SK-N-SH (cell line): ENCODE results near the gene GPRIN3. TPM values are rescaled to one million over a fixed set of nuclear protein-coding genes. Genes with fewer than 3 reads are reported as not detected.

Experiments
- CTCF ChIA-PET: fragments of 300-600, 350-600 bp; formaldehyde crosslinking; extraction: SDS; loops from one replicate; lab custom pipeline; 2021; lab: Yijun Ruan, JAX
- POLR2A ChIA-PET: fragments of 350-600 bp; sonication (Branson Sonifier 250); formaldehyde crosslinking; extraction: SDS; loops from one replicate; lab custom pipeline; 2020; ENCODE audit warnings: antibody characterized with exemption, inconsistent platforms; lab: Yijun Ruan, JAX
- DNase-seq: peaks from one replicate; pipeline ENCODE4 v3.0.0; 2012
- H2AFZ ChIP-seq: fragments of 200-600 bp; sonication (generic); 2 replicates; pipeline ENCODE4 v1.8.1; 2016; ENCODE audit warnings: antibody characterized with exemption, mild to moderate bottlenecking, low read depth
- H3F3A ChIP-seq: fragments of 200-600 bp; sonication (generic); replicated peaks from 2 replicates; pipeline ENCODE3; 2016; ENCODE audit warnings: antibody characterized with exemption, mild to moderate bottlenecking; ENCODE audit not compliant: insufficient read depth
- H3K27ac ChIP-seq, 2 experiments: fragments of 200-500 bp in 1 of 2; fragments of 200-600 bp in 1 of 2; sonication (Bioruptor generic) in 1 of 2; sonication (generic), shearing (Covaris generic) in 1 of 2; 2 replicates each; pipeline versions ENCODE4 v1.5.1 to v1.6.1; 2014 to 2016; ENCODE audit warnings: low read depth in 2 of 2, inconsistent platforms in 1 of 2, low read length in 1 of 2, mild to moderate bottlenecking in 1 of 2, mixed read lengths in 1 of 2
- H3K27me3 ChIP-seq: fragments of 200-600 bp; sonication (generic), shearing (Covaris generic); 2 replicates; pipeline ENCODE4 v1.6.1; 2016; ENCODE audit warnings: mixed run types; ENCODE audit not compliant: insufficient read depth
- H3K36me3 ChIP-seq, 2 experiments: fragments of 200-500 bp in 1 of 2; fragments of 200-600 bp in 1 of 2; sonication (Bioruptor generic) in 1 of 2; sonication (generic) in 1 of 2; replicated peaks in 1 of 2; 2 replicates each; pipeline versions ENCODE3 to v1.5.1; 2014 to 2016; ENCODE audit warnings: low read length in 1 of 2, mild to moderate bottlenecking in 1 of 2; ENCODE audit not compliant: insufficient read depth in 2 of 2, control insufficient read depth in 1 of 2
- H3K4me1 ChIP-seq, 2 experiments: fragments of 200-500 bp in 1 of 2; fragments of 200-600 bp in 1 of 2; sonication (Bioruptor generic) in 1 of 2; sonication (generic), shearing (Covaris generic) in 1 of 2; 2 replicates each; pipeline versions ENCODE4 v1.5.1 to v1.6.1; 2014 to 2016; ENCODE audit warnings: low read depth in 1 of 2, low read length in 1 of 2, mixed run types in 1 of 2; ENCODE audit not compliant: insufficient read depth in 2 of 2, control insufficient read depth in 1 of 2
- H3K4me2 ChIP-seq: fragments of 200-600 bp; sonication (generic), shearing (Covaris generic); 2 replicates; pipeline ENCODE4 v1.6.1; 2017; ENCODE audit warnings: mixed run types
- H3K4me3 ChIP-seq, 2 experiments: fragments of 200-500 bp in 1 of 2; fragments of 200-600 bp in 1 of 2; sonication (Bioruptor generic) in 1 of 2; sonication (generic), shearing (Covaris generic) in 1 of 2; 2 replicates each; pipeline versions ENCODE4 v1.5.1 to v1.8.1; 2014 to 2016; ENCODE audit warnings: low read depth in 2 of 2, inconsistent platforms in 1 of 2, low read length in 1 of 2, mild to moderate bottlenecking in 1 of 2, mixed read lengths in 1 of 2, moderate library complexity in 1 of 2
- H3K79me2 ChIP-seq: fragments of 200-600 bp; sonication (generic); 2 replicates; pipeline ENCODE4 v1.8.1; 2017; ENCODE audit warnings: mild to moderate bottlenecking; ENCODE audit not compliant: insufficient read depth
- H3K9ac ChIP-seq: fragments of 200-600 bp; sonication (generic); 2 replicates; pipeline ENCODE4 v1.6.1; 2017; ENCODE audit warnings: mixed run types
- H3K9me2 ChIP-seq: fragments of 200-600 bp; sonication (generic); 2 replicates; pipeline ENCODE4 v1.6.1; 2017; ENCODE audit warnings: mixed run types
- H3K9me3 ChIP-seq: fragments of 200-600 bp; sonication (generic); 2 replicates; pipeline ENCODE4 v1.6.1; 2017; ENCODE audit warnings: mixed run types, mild to moderate bottlenecking, moderate library complexity
- H4K20me1 ChIP-seq: fragments of 200-600 bp; sonication (generic); 2 replicates; pipeline ENCODE4 v1.6.1; 2017; ENCODE audit warnings: mild to moderate bottlenecking, mixed run types; ENCODE audit not compliant: insufficient read depth
- CHD2 ChIP-seq: fragments of 150-350 bp; IDR thresholded peaks from 2 replicates; pipeline ENCODE4 v1.6.1; 2018; ENCODE audit warnings: low read length; ENCODE audit not compliant: partially characterized antibody
- CTCF ChIP-seq: fragments of 200-600 bp; sonication (generic); IDR thresholded peaks from 2 replicates; pipeline ENCODE4 v1.6.1; 2017; ENCODE audit warnings: antibody characterized with exemption, mild to moderate bottlenecking, moderate library complexity
- ELF1 ChIP-seq: IDR thresholded peaks from 2 replicates; pipeline ENCODE4 v1.4.0; 2012
- EZH2phosphoT487 ChIP-seq: fragments of 200-600 bp; sonication (generic); IDR thresholded peaks from 2 replicates; pipeline ENCODE4 v1.6.1; 2017; ENCODE audit warnings: low read depth, mixed run types, mild to moderate bottlenecking, antibody characterized with exemption, moderate library complexity, borderline replicate concordance
- FOSL2 ChIP-seq: IDR thresholded peaks from 2 replicates; pipeline ENCODE4 v1.4.0; 2012; ENCODE audit warnings: low read depth, mild to moderate bottlenecking, moderate library complexity, borderline replicate concordance
- GABPA ChIP-seq: IDR thresholded peaks from 2 replicates; pipeline ENCODE4 v1.4.0; 2012; ENCODE audit warnings: low read depth, mild to moderate bottlenecking
- GATA2 ChIP-seq: sonication (generic); formaldehyde crosslinking; IDR thresholded peaks from 2 replicates; pipeline ENCODE4 v1.5.0; 2020; ENCODE audit warnings: mild to moderate bottlenecking, missing genetic modification reagents
- IRF3 ChIP-seq: fragments of 150-350 bp; IDR thresholded peaks from 2 replicates; pipeline ENCODE4 v1.6.1; 2016; ENCODE audit warnings: mild to moderate bottlenecking, low read depth, low read length
- JUND ChIP-seq: IDR thresholded peaks from 2 replicates; pipeline ENCODE4 v1.4.0; 2012
- MAX ChIP-seq: IDR thresholded peaks from 2 replicates; pipeline ENCODE4 v1.4.0; 2012; ENCODE audit warnings: low read depth
- MEF2A ChIP-seq: IDR thresholded peaks from 2 replicates; pipeline ENCODE4 v1.4.0; 2012; ENCODE audit warnings: low read depth, borderline replicate concordance
- NFIC ChIP-seq: IDR thresholded peaks from 2 replicates; pipeline ENCODE4 v1.4.0; 2012; ENCODE audit warnings: borderline replicate concordance
- PBX3 ChIP-seq: IDR thresholded peaks from 2 replicates; pipeline ENCODE4; 2012
- POLR2AphosphoS5 ChIP-seq: IDR thresholded peaks from 2 replicates; pipeline ENCODE4 v1.6.1; 2012; ENCODE audit warnings: low read depth, low read length
- RAD21 ChIP-seq: IDR thresholded peaks from 2 replicates; pipeline ENCODE4 v1.6.1; 2012; ENCODE audit warnings: mild to moderate bottlenecking, low read length
- RCOR1 ChIP-seq: fragments of 150-350 bp; IDR thresholded peaks from 2 replicates; pipeline ENCODE4 v1.6.1; 2017; ENCODE audit warnings: antibody characterized with exemption, low read length
- RFX5 ChIP-seq: IDR thresholded peaks from 2 replicates; pipeline ENCODE4 v1.6.1; 2012; ENCODE audit warnings: mild to moderate bottlenecking, improper control_type of control experiment, low read length
- SIN3A ChIP-seq: IDR thresholded peaks from 2 replicates; pipeline ENCODE4 v1.6.1; 2012; ENCODE audit warnings: low read depth, mild to moderate bottlenecking, low read length, moderate library complexity, borderline replicate concordance
- YY1 ChIP-seq: IDR thresholded peaks from 2 replicates; pipeline ENCODE4 v1.4.0; 2012; ENCODE audit warnings: low read depth, mild to moderate bottlenecking
- WGBS: methylation state at CpG from one replicate; pipeline ENCODE4 v1.1.6; 2017; ENCODE audit warnings: low lambda C conversion rate; 5-methylcytosine and 5-hydroxymethylcytosine counted together
- polyA plus RNA-seq, 3 experiments: library from polyadenylated mRNA; depleted of rRNA; stranded (reverse); fragments of >200 nt; gene quantifications; 2 replicates each; pipeline ENCODE4 v1.2.3, GENCODE V29; 2012

The GPRIN3 gene
- polyA plus RNA-seq, 1 of the 3 experiments (the other 2 are of a cell fraction) = not detected

GRCh38 chr4:89301902-89302301 is 5.7 kb downstream of the GPRIN3 start:
- Histone ChIP-seq H3K9me2 (no peaks in the 10 kb centered on the region), H3K79me2 (no peaks in the 10 kb centered on the region), H3F3A (no peaks in the 10 kb centered on the region), H3K4me3 (no peak overlapping the region), H3K27me3 (no peaks in the 10 kb centered on the region; the same call in 1 of the 2 replicates)
- CTCF ChIA-PET = interaction anchor here (0.6 to 1.4 kb wide), 2 partner anchors 9 to 76 kb away, joined by 3 to 4 read pairs; no protein-coding TSS in a partner anchor
- TF ChIP-seq GABPA (no peak), POLR2AphosphoS5 (no peak), PBX3 (no peak), JUND (no peak), ELF1 (no peak), RFX5 (no peak), CHD2 (no peak), RCOR1 (no peak), MAX (no peak), CTCF (no peak), YY1 (no peak), SIN3A (no peak), EZH2phosphoT487 (no peak)
- TF ChIP-seq, all 33 proteins: peak for 0
- Histone ChIP-seq H3K9me3 (no peaks in the 10 kb centered on the region), H3K9ac (no peak overlapping the region), H4K20me1 (no peaks in the 10 kb centered on the region), H3K4me1 (no peaks in the 10 kb centered on the region; a peak in 1 of 4 replicates), H3K36me3 (no peaks in the 10 kb centered on the region), H3K27ac (no peak overlapping the region), H3K4me2 (no peak overlapping the region), H2AFZ (no peak overlapping the region)
- WGBS = 50% methylated on average over 3 of the region's 3 CpGs
- no peak for DNase-seq
- POLR2A ChIA-PET = no interaction called here

GRCh38 chr4:89301003-89301402 is 6.6 kb downstream of the GPRIN3 start:
- DNase-seq = no peak
- ChIA-PET CTCF (no interaction called here), POLR2A (no interaction called here)

More at GRCh38 chr4:89301003-89301402, 6.6 kb downstream of the GPRIN3 start:
- no peak overlapping the region for H3K4me2 ChIP-seq
- no peaks in the 10 kb centered on the region for H3K79me2 ChIP-seq
- no peaks in the 10 kb centered on the region for H3K36me3 ChIP-seq
- no peaks in the 10 kb centered on the region for H4K20me1 ChIP-seq
- no peaks in the 10 kb centered on the region; the same call in 1 of the 2 replicates for H3K27me3 ChIP-seq
- no peak overlapping the region for H2AFZ ChIP-seq
- no peak overlapping the region for H3K9ac ChIP-seq
- TF ChIP-seq GATA2 (CRISPR knock-in tag) (no peak), IRF3 (no peak), EZH2phosphoT487 (no peak), RAD21 (no peak), FOSL2 (no peak), MEF2A (no peak), NFIC (no peak)
- no peaks in the 10 kb centered on the region for H3K9me2 ChIP-seq
- 54% methylated on average over 1 of the region's 1 CpG for WGBS
- H3K4me1 ChIP-seq = no peaks in the 10 kb centered on the region; a peak in 1 of 4 replicates
- no peaks in the 10 kb centered on the region for H3F3A ChIP-seq
- H3K4me3 ChIP-seq = no peak overlapping the region
- no peaks in the 10 kb centered on the region for H3K9me3 ChIP-seq
- H3K27ac ChIP-seq = no peak overlapping the region
